HG02642 (cell line): Measurements from ENCODE around the gene ZDHHC20.

Experiments used
- ATAC-seq: cut with Tn5 transposase; IDR thresholded peaks from one replicate; pipeline ENCODE4 v1.9.1; 2021; ENCODE audit warnings: mild to moderate bottlenecking; ENCODE audit not compliant: unreplicated experiment, poor library complexity

The ZDHHC20 gene

GRCh38 chr13:21458813-21459701 is at the start of gene ZDHHC20:
Gene ZDHHC20 (minus strand): TSS chr13:21459303. CDS start chr13:21459171, 132 bp downstream.
- peak; percentile 92 for ATAC-seq

GRCh38 chr13:21504379-21504778 is 45.3 kb upstream of the ZDHHC20 start:
- ATAC-seq, result no peak

GRCh38 chr13:21501686-21502085 is 42.6 kb upstream of the ZDHHC20 start:
- no peak for ATAC-seq

- no peak for ATAC-seq
These were observed 27.2 kb upstream of the ZDHHC20 start for GRCh38 chr13:21486322-21486721.

- ATAC-seq, result no peak
These were observed 24.6 kb upstream of the ZDHHC20 start for GRCh38 chr13:21483748-21484147.

GRCh38 chr13:21481359-21481758 is 22.3 kb upstream of the ZDHHC20 start:
- ATAC-seq, result no peak

GRCh38 chr13:21478881-21479808 is 20.0 kb upstream of the ZDHHC20 start:
- no peak for ATAC-seq

GRCh38 chr13:21476893-21477472 is 17.9 kb upstream of the ZDHHC20 start:
- ATAC-seq, result peak; percentile 88

GRCh38 chr13:21475115-21475514 is 16.0 kb upstream of the ZDHHC20 start:
- ATAC-seq, result no peak

GRCh38 chr13:21470785-21471184 is 11.7 kb upstream of the ZDHHC20 start:
- no peak for ATAC-seq

- no peak for ATAC-seq
These were observed 7.4 kb upstream of the ZDHHC20 start for GRCh38 chr13:21466527-21466926.

- ATAC-seq, result no peak
These were observed 6.6 kb upstream of the ZDHHC20 start for GRCh38 chr13:21465710-21466160.

GRCh38 chr13:21463424-21463823 is 4.3 kb upstream of the ZDHHC20 start:
- ATAC-seq, result no peak

- no peak for ATAC-seq
These were observed 2.0 kb upstream of the ZDHHC20 start for GRCh38 chr13:21461131-21461530.

- ATAC-seq, result peak; percentile 35
These were observed 671 bp downstream of the ZDHHC20 start for GRCh38 chr13:21458451-21458812.

GRCh38 chr13:21453387-21454081 is 5.6 kb downstream of the ZDHHC20 start:
- no peak for ATAC-seq

- no peak for ATAC-seq
These were observed 8.2 kb downstream of the ZDHHC20 start for GRCh38 chr13:21450936-21451335.

GRCh38 chr13:21446656-21447055 is 12.4 kb downstream of the ZDHHC20 start:
- ATAC-seq, result no peak

GRCh38 chr13:21445759-21446158 is 13.3 kb downstream of the ZDHHC20 start:
- no peak for ATAC-seq

- no peak for ATAC-seq
These were observed 15.9 kb downstream of the ZDHHC20 start for GRCh38 chr13:21443171-21443570.
